Neural progenitor cell (in vitro differentiated cells): Measurements from ENCODE around the gene CDK16. TPM values are rescaled to one million over a fixed set of nuclear protein-coding genes. Genes with fewer than 3 reads are reported as not detected.

Experiments
- DNase-seq: peaks from one replicate; pipeline ENCODE4 v3.0.0-alpha.2; 2016; ENCODE audit warnings: low spot score
- H2AFZ ChIP-seq: fragments of 200-600 bp; sonication (generic); replicated peaks from 2 replicates; pipeline ENCODE4 v1.6.1; 2016; ENCODE audit warnings: antibody characterized with exemption
- H3F3A ChIP-seq: fragments of 200-600 bp; sonication (generic); 2 replicates; pipeline ENCODE4 v1.6.1; 2016; ENCODE audit warnings: antibody characterized with exemption, low read depth
- H3K27ac ChIP-seq: fragments of 200-600 bp; sonication (generic); 2 replicates; pipeline ENCODE4 v1.5.1; 2016; ENCODE audit warnings: mild to moderate bottlenecking
- H3K27me3 ChIP-seq: fragments of 200-600 bp; sonication (generic); 2 replicates; pipeline ENCODE4 v1.6.1; 2016; ENCODE audit warnings: mild to moderate bottlenecking, moderate library complexity
- H3K36me3 ChIP-seq: fragments of 200-600 bp; sonication (generic); 2 replicates; pipeline ENCODE4 v1.5.1; 2016
- H3K4me1 ChIP-seq: fragments of 200-600 bp; sonication (generic); 2 replicates; pipeline ENCODE4 v1.6.1; 2016; ENCODE audit warnings: mixed run types
- H3K4me2 ChIP-seq: fragments of 200-600 bp; sonication (generic); 2 replicates; pipeline ENCODE4 v1.6.1; 2016
- H3K4me3 ChIP-seq: fragments of 200-600 bp; sonication (generic); 2 replicates; pipeline ENCODE4 v1.5.1; 2016
- H3K79me2 ChIP-seq: fragments of 200-600 bp; sonication (generic); 2 replicates; pipeline ENCODE4 v1.6.1; 2016; ENCODE audit warnings: low read depth
- H3K9ac ChIP-seq: fragments of 200-600 bp; sonication (generic); 2 replicates; pipeline ENCODE4 v1.6.1; 2016
- H3K9me3 ChIP-seq: fragments of 200-600 bp; sonication (generic); 2 replicates; pipeline ENCODE4 v1.5.1; 2016; ENCODE audit warnings: low read depth
- H4K20me1 ChIP-seq: fragments of 200-600 bp; sonication (generic); 2 replicates; pipeline ENCODE4 v1.6.1; 2016; ENCODE audit warnings: low read depth
- H3K27ac Mint-ChIP-seq: 3 replicates; pipeline ENCODE4 v1.8.0; 2021; ENCODE audit warnings: mixed read lengths
- H3K27me3 Mint-ChIP-seq: 2 replicates; pipeline ENCODE4 v1.8.0; 2022; ENCODE audit warnings: low read depth, mild to moderate bottlenecking, inconsistent platforms, moderate library complexity, mixed read lengths; ENCODE audit not compliant: insufficient read depth
- H3K36me3 Mint-ChIP-seq: 3 replicates; pipeline ENCODE4 v1.8.0; 2021; ENCODE audit warnings: mixed read lengths
- H3K4me1 Mint-ChIP-seq: 3 replicates; pipeline ENCODE4 v1.8.0; 2021; ENCODE audit warnings: mixed read lengths
- H3K4me3 Mint-ChIP-seq: 3 replicates; pipeline ENCODE4 v1.8.0; 2021; ENCODE audit warnings: mild to moderate bottlenecking, moderate library complexity, mixed read lengths
- H3K9me3 Mint-ChIP-seq: 3 replicates; pipeline ENCODE4 v1.8.0; 2020; ENCODE audit warnings: mixed read lengths
- EZH2 ChIP-seq: fragments of 200-600 bp; sonication (generic); IDR thresholded peaks from 2 replicates; pipeline ENCODE4 v1.6.1; 2017; ENCODE audit warnings: antibody characterized with exemption, mild to moderate bottlenecking, moderate library complexity
- EZH2phosphoT487 ChIP-seq: fragments of 200-600 bp; sonication (generic); IDR thresholded peaks from 2 replicates; pipeline ENCODE4 v1.6.1; 2017; ENCODE audit warnings: antibody characterized with exemption
- total RNA-seq: library from RNA; depleted of rRNA; stranded (reverse); fragments of >200 nt; gene quantifications from 2 replicates; pipeline ENCODE4 v1.2.3, GENCODE V29; 2015; ENCODE audit warnings: low replicate concordance
- TF ChIP-seq, protein P1 (sequence below): fragments of 200-600 bp; sonication (generic); IDR thresholded peaks from 2 replicates; pipeline ENCODE4 v1.5.1; 2017; ENCODE audit warnings: antibody characterized with exemption, mild to moderate bottlenecking

The CDK16 gene
- total RNA-seq, 1 donor from 2014 or later: 166 TPM

DNA sequence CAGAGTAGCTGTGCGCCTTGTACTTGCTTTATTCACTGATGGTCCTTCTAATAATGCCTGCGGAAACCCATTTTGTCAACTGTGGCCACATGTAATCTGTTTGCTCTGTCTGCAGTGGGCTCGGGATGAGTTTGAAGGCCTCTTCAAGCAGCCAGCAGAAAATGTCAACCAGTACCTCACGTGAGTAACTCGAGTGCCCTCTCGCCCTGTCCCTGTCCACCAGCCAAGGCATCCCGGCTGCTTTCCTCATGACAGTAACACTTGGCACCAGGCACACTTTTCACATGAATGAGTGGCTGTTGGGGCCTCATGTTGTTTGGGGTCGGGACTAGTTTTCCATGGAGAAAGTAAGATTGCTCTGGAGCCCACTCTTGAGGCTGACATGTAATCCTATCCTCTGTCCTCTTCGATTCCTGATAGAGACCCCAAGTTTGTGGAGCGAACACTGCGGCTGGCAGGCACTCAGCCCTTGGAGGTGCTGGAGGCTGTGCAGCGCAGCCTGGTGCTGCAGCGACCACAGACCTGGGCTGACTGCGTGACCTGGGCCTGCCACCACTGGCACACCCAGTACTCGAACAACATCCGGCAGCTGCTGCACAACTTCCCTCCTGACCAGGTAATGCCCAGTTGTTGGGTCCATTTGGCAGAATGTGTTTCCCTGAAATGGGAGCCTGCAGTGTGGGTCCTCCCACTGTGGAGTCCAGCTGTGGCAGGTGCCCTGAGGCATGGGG lies 8.8 kb upstream of the CDK16 start:
- no peak overlapping the region for H3K27ac Mint-ChIP-seq
- H3K4me1 Mint-ChIP-seq: no peaks in the 10 kb centered on the region
- H3K27me3 Mint-ChIP-seq: peaks cover 2% of the 10 kb centered on the region
- H3K4me3 Mint-ChIP-seq: no peak overlapping the region
- Histone ChIP-seq H3K79me2 (peaks cover 30% of the 10 kb centered on the region), H3K4me2 (no peak overlapping the region), H3K4me1 (no peaks in the 10 kb centered on the region), H3K36me3 (peaks cover 12% of the 10 kb centered on the region), H3K9ac (no peak overlapping the region), H3F3A (peaks cover 21% of the 10 kb centered on the region), H3K4me3 (no peak overlapping the region), H3K27ac (no peak overlapping the region), H3K27me3 (no peaks in the 10 kb centered on the region), H3K9me3 (no peaks in the 10 kb centered on the region), H2AFZ (no peak overlapping the region), H4K20me1 (peaks cover 15% of the 10 kb centered on the region)
- no peaks in the 10 kb centered on the region for H3K9me3 Mint-ChIP-seq
- H3K36me3 Mint-ChIP-seq: peaks cover 60% of the 10 kb centered on the region
- TF ChIP-seq EZH2 (no peak), EZH2phosphoT487 (no peak)
- TF ChIP-seq, protein P1, sequence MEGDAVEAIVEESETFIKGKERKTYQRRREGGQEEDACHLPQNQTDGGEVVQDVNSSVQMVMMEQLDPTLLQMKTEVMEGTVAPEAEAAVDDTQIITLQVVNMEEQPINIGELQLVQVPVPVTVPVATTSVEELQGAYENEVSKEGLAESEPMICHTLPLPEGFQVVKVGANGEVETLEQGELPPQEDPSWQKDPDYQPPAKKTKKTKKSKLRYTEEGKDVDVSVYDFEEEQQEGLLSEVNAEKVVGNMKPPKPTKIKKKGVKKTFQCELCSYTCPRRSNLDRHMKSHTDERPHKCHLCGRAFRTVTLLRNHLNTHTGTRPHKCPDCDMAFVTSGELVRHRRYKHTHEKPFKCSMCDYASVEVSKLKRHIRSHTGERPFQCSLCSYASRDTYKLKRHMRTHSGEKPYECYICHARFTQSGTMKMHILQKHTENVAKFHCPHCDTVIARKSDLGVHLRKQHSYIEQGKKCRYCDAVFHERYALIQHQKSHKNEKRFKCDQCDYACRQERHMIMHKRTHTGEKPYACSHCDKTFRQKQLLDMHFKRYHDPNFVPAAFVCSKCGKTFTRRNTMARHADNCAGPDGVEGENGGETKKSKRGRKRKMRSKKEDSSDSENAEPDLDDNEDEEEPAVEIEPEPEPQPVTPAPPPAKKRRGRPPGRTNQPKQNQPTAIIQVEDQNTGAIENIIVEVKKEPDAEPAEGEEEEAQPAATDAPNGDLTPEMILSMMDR: no peak
- no peak for DNase-seq

DNA sequence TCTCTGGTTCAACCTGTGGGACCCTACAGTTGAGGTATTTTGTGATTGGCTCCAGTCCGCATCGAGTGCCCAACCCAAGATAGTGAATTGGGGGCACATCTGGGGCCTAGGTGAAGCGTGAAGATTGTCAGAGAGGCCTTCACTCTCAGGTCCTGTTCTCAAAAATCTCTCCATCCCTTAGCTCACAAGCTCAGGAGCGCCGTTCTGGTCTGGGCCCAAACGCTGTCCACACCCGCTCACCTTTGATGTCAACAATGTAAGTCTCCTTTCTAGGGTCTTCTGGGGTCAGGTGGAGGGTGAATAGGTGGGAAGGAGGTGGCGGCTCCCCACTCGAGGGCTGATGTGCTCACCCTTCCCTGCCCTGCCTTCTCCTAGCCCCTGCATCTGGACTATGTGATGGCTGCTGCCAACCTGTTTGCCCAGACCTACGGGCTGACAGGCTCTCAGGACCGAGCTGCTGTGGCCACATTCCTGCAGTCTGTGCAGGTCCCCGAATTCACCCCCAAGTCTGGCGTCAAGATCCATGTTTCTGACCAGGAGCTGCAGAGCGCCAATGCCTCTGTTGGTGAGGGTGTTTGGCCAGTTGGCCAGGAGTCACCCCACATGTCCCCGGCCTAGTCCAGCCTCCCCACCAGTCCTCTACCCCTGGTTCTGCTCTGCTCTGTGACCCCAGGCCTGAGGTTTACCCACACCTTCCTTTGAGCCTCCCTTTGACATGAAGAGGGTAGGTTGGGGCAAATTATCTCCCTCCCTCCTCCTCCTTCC lies 7.6 kb upstream of the CDK16 start:
- no peak for TF ChIP-seq EZH2phosphoT487
- TF ChIP-seq EZH2: no peak
- TF ChIP-seq, protein P1: no peak
- H3K4me3 Mint-ChIP-seq: no peak overlapping the region

DNA sequence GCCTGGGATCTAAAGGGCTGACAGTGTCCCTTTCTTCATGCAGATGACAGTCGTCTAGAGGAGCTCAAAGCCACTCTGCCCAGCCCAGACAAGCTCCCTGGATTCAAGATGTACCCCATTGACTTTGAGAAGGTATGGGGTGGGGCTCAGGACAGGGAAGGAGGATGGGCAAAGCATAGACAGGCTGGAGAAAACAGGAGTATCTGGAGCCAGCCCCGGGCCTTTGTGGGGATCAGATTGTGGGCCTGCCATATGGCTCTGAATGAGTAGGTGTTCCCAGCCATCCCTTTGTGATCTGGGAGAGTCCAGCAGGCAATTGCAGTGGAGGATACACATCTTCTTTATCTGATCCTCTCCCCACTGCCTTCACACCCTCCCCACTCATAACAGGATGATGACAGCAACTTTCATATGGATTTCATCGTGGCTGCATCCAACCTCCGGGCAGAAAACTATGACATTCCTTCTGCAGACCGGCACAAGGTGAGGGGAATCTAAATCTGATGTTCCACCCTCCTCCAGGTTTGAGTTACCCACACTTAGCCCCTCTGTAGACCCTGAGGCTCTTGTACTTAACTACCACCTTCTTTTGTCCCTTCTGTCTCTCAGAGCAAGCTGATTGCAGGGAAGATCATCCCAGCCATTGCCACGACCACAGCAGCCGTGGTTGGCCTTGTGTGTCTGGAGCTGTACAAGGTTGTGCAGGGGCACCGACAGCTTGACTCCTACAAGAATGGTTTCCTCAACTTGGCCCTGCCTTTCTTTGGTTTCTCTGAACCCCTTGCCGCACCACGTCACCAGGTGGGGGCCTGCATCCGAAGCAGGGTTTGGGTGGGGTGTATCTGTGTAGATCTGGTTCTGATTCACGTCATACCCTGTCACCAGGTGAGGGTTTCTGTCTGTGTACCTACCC lies 5.8 kb upstream of the CDK16 start:
- Histone ChIP-seq H3F3A (peaks cover 40% of the 10 kb centered on the region), H2AFZ (no peak overlapping the region), H3K4me1 (peaks cover 9% of the 10 kb centered on the region), H3K36me3 (no peaks in the 10 kb centered on the region), H3K4me2 (no peak overlapping the region), H3K27me3 (no peaks in the 10 kb centered on the region), H4K20me1 (peaks cover 13% of the 10 kb centered on the region), H3K9ac (no peak overlapping the region), H3K9me3 (no peaks in the 10 kb centered on the region), H3K4me3 (no peak overlapping the region), H3K79me2 (peaks cover 18% of the 10 kb centered on the region), H3K27ac (no peak overlapping the region)
- TF ChIP-seq EZH2: no peak
- TF ChIP-seq, protein P1: no peak
- no peak for TF ChIP-seq EZH2phosphoT487
- Mint-ChIP-seq H3K36me3 (peaks cover 52% of the 10 kb centered on the region), H3K4me1 (peaks cover 13% of the 10 kb centered on the region), H3K9me3 (no peaks in the 10 kb centered on the region), H3K27ac (no peak overlapping the region), H3K27me3 (no peaks in the 10 kb centered on the region), H3K4me3 (no peak overlapping the region)
- DNase-seq: no peak

More for the DNA sequence above, 7.6 kb upstream of the CDK16 start:
- Mint-ChIP-seq H3K27ac (no peak overlapping the region), H3K36me3 (peaks cover 61% of the 10 kb centered on the region), H3K9me3 (no peaks in the 10 kb centered on the region), H3K4me1 (no peaks in the 10 kb centered on the region), H3K27me3 (peaks cover 2% of the 10 kb centered on the region)
- H3K79me2 ChIP-seq: peaks cover 27% of the 10 kb centered on the region
- no peaks in the 10 kb centered on the region for H3K27me3 ChIP-seq
- peaks cover 32% of the 10 kb centered on the region for H3F3A ChIP-seq
- H3K4me1 ChIP-seq: no peaks in the 10 kb centered on the region
- no peak for DNase-seq
- no peak overlapping the region for H3K27ac ChIP-seq
- H4K20me1 ChIP-seq: peaks cover 13% of the 10 kb centered on the region
- peaks cover 12% of the 10 kb centered on the region for H3K36me3 ChIP-seq
- no peak overlapping the region for H3K9ac ChIP-seq
- H2AFZ ChIP-seq: no peak overlapping the region
- no peaks in the 10 kb centered on the region for H3K9me3 ChIP-seq
- H3K4me2 ChIP-seq: no peak overlapping the region
- no peak overlapping the region for H3K4me3 ChIP-seq
